Keratinocyte (primary cell): ENCODE data around the gene RERE. TPM values are rescaled to one million over a fixed set of nuclear protein-coding genes. Genes with fewer than 3 reads are reported as not detected.

Experiments used
- DNase-seq: peaks from one replicate; pipeline ENCODE4 v3.0.0-alpha.2; 2011; ENCODE audit warnings: low read depth, missing footprints, low spot score
- FAIRE-seq: peaks from 2 replicates; lab custom pipeline; 2011; peaks lifted over from hg19 to GRCh38; lab: Jason Lieb, UNC
- H2AFZ ChIP-seq: 2 replicates; pipeline ENCODE4 v1.6.0; 2012; ENCODE audit warnings: low read length, control low read depth, inconsistent platforms; ENCODE audit not compliant: control insufficient read depth
- H3K27ac ChIP-seq: 2 replicates; pipeline ENCODE4 v1.5.1; 2011; ENCODE audit warnings: low read length; ENCODE audit not compliant: control insufficient read depth, insufficient read depth
- H3K27me3 ChIP-seq: 3 replicates; pipeline ENCODE4 v1.6.0; 2011; ENCODE audit warnings: low read length; ENCODE audit not compliant: control insufficient read depth, insufficient read depth; ENCODE audit errors: extremely low read depth
- H3K36me3 ChIP-seq, 2 experiments: 2 replicates in 1 of 2; 3 replicates in 1 of 2; pipeline ENCODE4 v1.5.1; 2011; ENCODE audit warnings: low read length in 2 of 2, mild to moderate bottlenecking in 1 of 2; ENCODE audit not compliant: control insufficient read depth in 2 of 2, insufficient read depth in 2 of 2; ENCODE audit errors: extremely low read depth in 1 of 2
- H3K4me1 ChIP-seq: 3 replicates; pipeline ENCODE4 v1.5.1; 2011; ENCODE audit warnings: low read length; ENCODE audit not compliant: control insufficient read depth, insufficient read depth; ENCODE audit errors: extremely low read depth
- H3K4me2 ChIP-seq: 3 replicates; pipeline ENCODE4 v1.6.0; 2011; ENCODE audit warnings: low read depth, low read length; ENCODE audit not compliant: control insufficient read depth, insufficient read depth; ENCODE audit errors: extremely low read depth
- H3K4me3 ChIP-seq, 3 experiments: fragments of 200-600 bp in 1 of 3; sonication (generic) in 1 of 3; 2 replicates in 2 of 3; 3 replicates in 1 of 3; pipeline ENCODE4 v1.5.1; 2011 to 2016; ENCODE audit warnings: low read length in 3 of 3, mild to moderate bottlenecking in 3 of 3, control low read depth in 2 of 3, inconsistent platforms in 1 of 3, low read depth in 1 of 3, mixed read lengths in 1 of 3, mixed run types in 1 of 3, moderate library complexity in 1 of 3; ENCODE audit not compliant: control insufficient read depth in 2 of 3, insufficient read depth in 2 of 3; ENCODE audit errors: extremely low read depth in 1 of 3
- H3K79me2 ChIP-seq: 2 replicates; pipeline ENCODE4 v1.6.0; 2012; ENCODE audit warnings: low read length; ENCODE audit not compliant: control insufficient read depth, insufficient read depth
- H3K9ac ChIP-seq: 3 replicates; pipeline ENCODE4 v1.6.0; 2011; ENCODE audit warnings: low read length; ENCODE audit not compliant: control insufficient read depth, insufficient read depth; ENCODE audit errors: extremely low read depth
- H3K9me1 ChIP-seq: 3 replicates; pipeline ENCODE4 v1.6.0; 2011; ENCODE audit warnings: low read length; ENCODE audit not compliant: control insufficient read depth, insufficient read depth; ENCODE audit errors: extremely low read depth
- H3K9me3 ChIP-seq: 2 replicates; pipeline ENCODE4 v1.5.1; 2012; ENCODE audit warnings: low read depth, low read length; ENCODE audit not compliant: control insufficient read depth
- H4K20me1 ChIP-seq: 3 replicates; pipeline ENCODE4 v1.6.0; 2011; ENCODE audit warnings: low read length; ENCODE audit not compliant: control insufficient read depth, insufficient read depth; ENCODE audit errors: extremely low read depth
- CTCF ChIP-seq, 3 experiments: IDR thresholded peaks in 1 of 3; conservative IDR thresholded peaks in 1 of 3; optimal IDR thresholded peaks in 1 of 3; 2 replicates in 2 of 3; 3 replicates in 1 of 3; pipeline versions ENCODE3 to v1.5.1; 2011; ENCODE audit warnings: low read length in 3 of 3, mild to moderate bottlenecking in 3 of 3, moderate library complexity in 2 of 3, control low read depth in 1 of 3, inconsistent platforms in 1 of 3; ENCODE audit not compliant: insufficient read depth in 2 of 3; ENCODE audit errors: extremely low read depth in 1 of 3
- EZH2 ChIP-seq: IDR thresholded peaks from one replicate; pipeline ENCODE4 v1.6.1; 2012; ENCODE audit warnings: inconsistent platforms, mild to moderate bottlenecking, low read length, moderate library complexity
- dilution Hi-C: fragments of 300-500 bp; cut with MboI; formaldehyde crosslinking; loops from one replicate; pipeline ENCODE4 v1.7.0; 2020; ENCODE audit warnings: low sequenced_read_pairs; ENCODE audit not compliant: extremely low pct_ligation_motif_present
- polyA plus RNA-seq, 5 experiments: library from polyadenylated mRNA; depleted of rRNA in 3 of 5; stranded (reverse) in 3 of 5; stranded (forward) in 1 of 5; unstranded in 1 of 5; fragments of >200 nt; gene quantifications; 1 replicate in 1 of 5; 2 replicates in 3 of 5; 3 replicates in 1 of 5; pipeline versions ENCODE4 v1.2.1 to v1.2.3, GENCODE V29; 2011 to 2012; ENCODE audit warnings: missing spikeins in 2 of 5, low read depth in 1 of 5, low replicate concordance in 1 of 5

Gene RERE
- polyA plus RNA-seq, 1 donor (not counting 4 experiments of a cell fraction or from before 2014, with no cell fraction given) = 3.8 TPM

DNA sequence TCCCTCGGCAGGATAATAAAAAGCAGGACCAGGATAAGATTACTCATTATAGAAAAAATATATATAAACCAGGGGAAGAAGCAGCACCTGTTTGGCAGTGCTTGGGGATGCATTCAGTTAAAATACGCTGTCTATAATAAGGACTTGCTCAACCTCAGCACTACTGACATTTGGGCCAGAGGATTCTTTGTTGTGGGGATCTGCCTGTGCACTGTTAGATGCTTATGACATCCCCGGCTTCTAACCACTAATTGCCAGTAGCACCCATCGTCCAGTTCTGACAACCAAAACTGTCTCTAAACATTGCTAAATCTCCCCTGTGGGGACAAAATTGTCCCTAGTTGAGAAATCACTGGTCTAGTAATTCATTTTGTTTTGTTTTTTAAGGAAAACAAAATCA is 257.4 kb downstream of the RERE start:
- H3K4me1 ChIP-seq = peaks cover 5% of the 10 kb centered on the region
- no peak overlapping the region for H2AFZ ChIP-seq
- no peak for TF ChIP-seq CTCF (optimal IDR thresholded peaks at IDR 0.05 in 1 of 3, IDR thresholded peaks at IDR 0.05 in 1 of 3, conservative IDR thresholded peaks at IDR 0.05 in 1 of 3; ENCODE audit: extremely low read depth in 1 of 3, insufficient read depth in 2 of 3, low read length in 3 of 3)
- no peak for TF ChIP-seq EZH2
- peaks cover 0 to 1% of the 10 kb centered on the region in 2 experiments for H3K36me3 ChIP-seq
- FAIRE-seq (no peak), DNase-seq (no peak)
- no peak overlapping the region for H3K27ac ChIP-seq
- H3K79me2 ChIP-seq = no peaks in the 10 kb centered on the region
- no peak overlapping the region for H3K4me3 ChIP-seq
- no peak overlapping the region for H3K4me2 ChIP-seq
- H3K27me3 ChIP-seq = no peaks in the 10 kb centered on the region
- no peaks in the 10 kb centered on the region for H4K20me1 ChIP-seq
- dilution Hi-C loops = no loop called here
- H3K9me3 ChIP-seq = no peaks in the 10 kb centered on the region
- H3K9ac ChIP-seq = no peak overlapping the region
- no peaks in the 10 kb centered on the region for H3K9me1 ChIP-seq

- TF ChIP-seq CTCF (optimal IDR thresholded peaks at IDR 0.05 in 1 of 3, IDR thresholded peaks at IDR 0.05 in 1 of 3, conservative IDR thresholded peaks at IDR 0.05 in 1 of 3; ENCODE audit: extremely low read depth in 1 of 3, insufficient read depth in 2 of 3, low read length in 3 of 3) (no peak), EZH2 (no peak)
- dilution Hi-C loops = no loop called here
- no peak for FAIRE-seq
Measured at GRCh38 chr1:8555582-8555981, 261.9 kb downstream of the RERE start.

More at GRCh38 chr1:8555582-8555981, 261.9 kb downstream of the RERE start:
- H3K4me1 ChIP-seq = peaks cover 10% of the 10 kb centered on the region
- H3K79me2 ChIP-seq = peaks cover 7% of the 10 kb centered on the region
- H3K36me3 ChIP-seq = peaks cover 0 to 1% of the 10 kb centered on the region in 2 experiments
- no peak overlapping the region for H3K4me2 ChIP-seq
- H2AFZ ChIP-seq = no peak overlapping the region
- H3K27ac ChIP-seq = peak overlapping the region; percentile 69
- H3K9ac ChIP-seq = no peak overlapping the region
- H3K4me3 ChIP-seq = no peak overlapping the region
- H3K27me3 ChIP-seq = no peaks in the 10 kb centered on the region
- no peaks in the 10 kb centered on the region for H3K9me1 ChIP-seq
- no peaks in the 10 kb centered on the region for H3K9me3 ChIP-seq
- no peak for DNase-seq
- H4K20me1 ChIP-seq = no peaks in the 10 kb centered on the region
